ENCODE measurements around the gene CEBPZ. TPM values are rescaled to one million over a fixed set of nuclear protein-coding genes. Genes with fewer than 3 reads are reported as not detected.

Gene CEBPZ
- total and polyA plus RNA-seq, 2 donors (not counting 3 experiments of a cell fraction or from before 2014, with no cell fraction given): 3.6 to 46.9 TPM

GRCh38 chr2:37215250-37215649 is 16.1 kb downstream of the CEBPZ start:
- H3K27ac ChIP-seq (ENCODE audit: insufficient read depth, low read depth, low read length): no peak overlapping the region
- intact Hi-C loops (cut with micrococcal nuclease): no loop called here
- no TSS peak for BruUV-seq (replicated peaks)
- DNase-seq (ENCODE audit: low read depth, low spot score): peak; percentile 4
- no peak overlapping the region for H3K4me2 ChIP-seq (ENCODE audit: insufficient read depth, low read length)
- no peaks in the 10 kb centered on the region for H3K79me2 ChIP-seq (ENCODE audit: control insufficient read depth, insufficient read depth, low read length)
- H3K9ac ChIP-seq (replicated peaks; ENCODE audit: extremely low read depth, insufficient read depth, low read length): no peak overlapping the region
- dilution Hi-C loops (cut with MboI; ENCODE audit: extremely low pct_ligation_motif_present, low sequenced_read_pairs): no loop called here
- TF ChIP-seq JUN (IDR thresholded peaks at IDR 0.05; ENCODE audit: borderline replicate concordance, insufficient read depth, insufficient read length, low read depth) (no peak), FOS (IDR thresholded peaks at IDR 0.05; ENCODE audit: borderline replicate concordance, insufficient read depth, low read length) (no peak), GATA2 (IDR thresholded peaks at IDR 0.05; ENCODE audit: insufficient read depth, insufficient read length, low read depth, low read length) (no peak), POLR2AphosphoS5 (IDR thresholded peaks at IDR 0.05; ENCODE audit: insufficient read depth, low read depth, low read length) (no peak), MAX (IDR thresholded peaks at IDR 0.05; ENCODE audit: insufficient read depth, insufficient read length) (no peak), EZH2 (IDR thresholded peaks at IDR 0.05; ENCODE audit: borderline replicate concordance, low read depth, low read length, severe bottlenecking) (no peak)
- CTCF ChIA-PET: interaction anchor here (1.5 to 2.1 kb wide), 2 partner anchors 13 to 44 kb away, joined by 4 read pairs; no protein-coding TSS in a partner anchor
- no peaks in the 10 kb centered on the region for H4K20me1 ChIP-seq (replicated peaks; ENCODE audit: control insufficient read depth, extremely low read depth, insufficient read depth, low read length)
- peaks cover 3 to 22% of the 10 kb centered on the region in 2 experiments for H3K36me3 ChIP-seq (ENCODE audit: control insufficient read depth in 2 of 2, extremely low read depth in 1 of 2, insufficient read depth in 2 of 2, low read length in 2 of 2)
- H3K9me1 ChIP-seq (replicated peaks; ENCODE audit: control insufficient read depth, extremely low read depth, insufficient read depth, low read length): no peaks in the 10 kb centered on the region
- no peak for FAIRE-seq
- POLR2A ChIA-PET: no interaction called here
- H3K4me1 ChIP-seq (ENCODE audit: control insufficient read depth, extremely low read depth, insufficient read depth, low read length): no peaks in the 10 kb centered on the region
- H3K4me3 ChIP-seq (replicated peaks in 1 of 3; ENCODE audit: insufficient read depth in 1 of 3, low read depth in 1 of 3, low read length in 3 of 3): no peak overlapping the region
- H3K9me3 ChIP-seq (replicated peaks; ENCODE audit: control insufficient read depth, insufficient read depth, low read length): no peaks in the 10 kb centered on the region
- H3K27me3 ChIP-seq (ENCODE audit: control insufficient read depth in 2 of 2, insufficient read depth in 2 of 2, low read length in 2 of 2): no peaks in the 10 kb centered on the region
- no peak overlapping the region for H2AFZ ChIP-seq (ENCODE audit: low read depth, low read length)

GRCh38 chr2:37211939-37212338 is 19.5 kb downstream of the CEBPZ start:
- Histone ChIP-seq H3K36me3 (ENCODE audit: control insufficient read depth in 2 of 2, extremely low read depth in 1 of 2, insufficient read depth in 2 of 2, low read length in 2 of 2) (peaks cover 2 to 20% of the 10 kb centered on the region in 2 experiments), H3K4me3 (replicated peaks in 1 of 3; ENCODE audit: insufficient read depth in 1 of 3, low read depth in 1 of 3, low read length in 3 of 3) (no peak overlapping the region), H3K79me2 (ENCODE audit: control insufficient read depth, insufficient read depth, low read length) (peaks cover 25% of the 10 kb centered on the region), H3K27me3 (ENCODE audit: control insufficient read depth in 2 of 2, insufficient read depth in 2 of 2, low read length in 2 of 2) (no peaks in the 10 kb centered on the region), H3K4me1 (ENCODE audit: control insufficient read depth, extremely low read depth, insufficient read depth, low read length) (no peaks in the 10 kb centered on the region), H2AFZ (ENCODE audit: low read depth, low read length) (no peak overlapping the region), H3K27ac (ENCODE audit: insufficient read depth, low read depth, low read length) (no peak overlapping the region), H4K20me1 (replicated peaks; ENCODE audit: control insufficient read depth, extremely low read depth, insufficient read depth, low read length) (no peaks in the 10 kb centered on the region), H3K9me1 (replicated peaks; ENCODE audit: control insufficient read depth, extremely low read depth, insufficient read depth, low read length) (no peaks in the 10 kb centered on the region), H3K9ac (replicated peaks; ENCODE audit: extremely low read depth, insufficient read depth, low read length) (no peak overlapping the region), H3K9me3 (replicated peaks; ENCODE audit: control insufficient read depth, insufficient read depth, low read length) (no peaks in the 10 kb centered on the region), H3K4me2 (ENCODE audit: insufficient read depth, low read length) (no peak overlapping the region)
- no peak for FAIRE-seq
- dilution Hi-C loops (cut with MboI; ENCODE audit: extremely low pct_ligation_motif_present, low sequenced_read_pairs) (no loop called here), intact Hi-C loops (cut with micrococcal nuclease) (no loop called here)
- DNase-seq (ENCODE audit: low read depth, low spot score): no peak
- BruUV-seq (replicated peaks): no TSS peak
- ChIA-PET POLR2A (interaction anchor here (0.6 kb wide), 1 partner anchor 87 kb away, joined by 3 read pairs; no protein-coding TSS in a partner anchor), CTCF (interaction anchor here (1.0 to 1.4 kb wide), 4 partner anchors 8 to 43 kb away, joined by 3 to 5 read pairs (median 4); no protein-coding TSS in a partner anchor)
- TF ChIP-seq MAX (IDR thresholded peaks at IDR 0.05; ENCODE audit: insufficient read depth, insufficient read length) (no peak), CTCF (IDR thresholded peaks at IDR 0.05; ENCODE audit: extremely low read depth in 1 of 2, insufficient read depth in 1 of 2, low read depth in 1 of 2, low read length in 2 of 2) (no peak), POLR2AphosphoS5 (IDR thresholded peaks at IDR 0.05; ENCODE audit: insufficient read depth, low read depth, low read length) (no peak)
